ENCODE measurements around the gene CRACDL.
A peak's percentile ranks its signal among the peaks of the same experiment; 100 is the strongest.

The CRACDL gene

GRCh38 chr2:98935777-98936352, at the start of gene CRACDL:
CRACDL (minus strand) TSS chr2:98936225; CDS start chr2:98846800, 89,425 bp downstream.
- no peak for DNase-seq

GRCh38 chr2:98975611-98976010, 39.6 kb upstream of the CRACDL start:
- no peak for DNase-seq

GRCh38 chr2:98972582-98973167, 36.6 kb upstream of the CRACDL start:
- no peak for DNase-seq

- DNase-seq: no peak
These were observed 23.9 kb upstream of the CRACDL start for GRCh38 chr2:98959810-98960507.

GRCh38 chr2:98952966-98953365, 16.9 kb upstream of the CRACDL start:
- DNase-seq: no peak

- DNase-seq: no peak
These were observed 13.1 kb upstream of the CRACDL start for GRCh38 chr2:98948956-98949739.

GRCh38 chr2:98947554-98947953, 11.5 kb upstream of the CRACDL start:
- no peak for DNase-seq

GRCh38 chr2:98946855-98947254, 10.8 kb upstream of the CRACDL start:
- DNase-seq: no peak

GRCh38 chr2:98944775-98945174, 8.8 kb upstream of the CRACDL start:
- peak; percentile 2 for DNase-seq

- no peak for DNase-seq
These were observed 4.1 kb upstream of the CRACDL start for GRCh38 chr2:98940102-98940501.

GRCh38 chr2:98937906-98938305, 1.9 kb upstream of the CRACDL start:
- no peak for DNase-seq

- DNase-seq: no peak
These were observed 627 bp upstream of the CRACDL start for GRCh38 chr2:98936353-98937351.

GRCh38 chr2:98935111-98935770, 784 bp downstream of the CRACDL start:
- no peak for DNase-seq

GRCh38 chr2:98932778-98933343, 3.2 kb downstream of the CRACDL start:
- DNase-seq: no peak

GRCh38 chr2:98932164-98932563, 3.9 kb downstream of the CRACDL start:
- DNase-seq: no peak

- DNase-seq: no peak
These were observed 4.4 kb downstream of the CRACDL start for GRCh38 chr2:98931596-98931995.

- no peak for DNase-seq
These were observed 6.1 kb downstream of the CRACDL start for GRCh38 chr2:98929920-98930319.

- DNase-seq: no peak
These were observed 7.8 kb downstream of the CRACDL start for GRCh38 chr2:98928242-98928641.

GRCh38 chr2:98927027-98927426, 9.0 kb downstream of the CRACDL start:
- DNase-seq: no peak

- no peak for DNase-seq
These were observed 9.4 kb downstream of the CRACDL start for GRCh38 chr2:98926601-98927000.

- DNase-seq: no peak
These were observed 11.1 kb downstream of the CRACDL start for GRCh38 chr2:98924910-98925309.
